NCI-H446 (cell line): ENCODE data around the gene XYLT1.

Experiments used
- DNase-seq, 2 experiments: peaks; one replicate each; lab custom pipeline; 2025; lab: John Stamatoyannopoulos, UW

XYLT1 gene

DNA sequence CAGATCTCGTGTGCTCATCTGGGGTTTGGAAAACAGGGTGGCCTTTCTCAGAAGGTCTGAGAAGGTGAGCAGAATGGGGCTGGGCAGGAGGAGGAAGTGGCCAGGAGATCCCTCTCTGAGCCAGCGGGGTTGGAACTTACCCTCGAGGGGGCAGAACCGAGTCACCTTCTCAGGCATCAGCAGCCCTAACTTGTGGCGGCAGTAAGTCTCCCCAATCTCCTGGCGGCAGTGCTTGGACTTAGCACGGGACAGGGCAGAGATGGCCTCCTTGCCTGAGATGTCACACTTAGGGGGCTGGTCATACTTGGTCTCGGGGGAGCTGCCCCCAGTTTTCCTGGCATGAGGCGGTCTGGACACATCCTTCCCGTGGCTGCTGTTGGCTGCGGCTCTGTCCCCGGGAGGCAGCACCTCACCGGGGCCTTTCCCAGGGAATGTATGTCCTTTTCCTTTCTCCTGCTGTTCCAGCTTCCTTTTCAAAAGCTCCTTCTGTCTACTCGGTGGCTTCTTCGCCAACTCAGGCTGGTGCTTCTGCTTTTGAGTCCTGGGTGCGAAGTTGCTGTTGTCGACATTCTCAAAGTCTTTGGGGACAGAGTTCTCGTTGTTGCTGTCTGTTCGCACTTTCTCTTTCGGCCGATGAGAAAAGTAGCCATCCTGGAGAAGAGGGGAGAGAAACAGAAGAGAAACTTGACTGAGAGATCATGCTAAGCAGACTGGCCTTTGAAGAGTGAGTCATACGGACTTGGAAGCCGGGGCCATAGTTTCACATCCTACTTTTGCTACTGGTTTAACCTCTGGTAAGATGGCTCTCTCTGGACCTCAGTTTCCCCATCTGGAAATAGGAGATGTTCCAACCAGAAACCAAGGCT is 211.7 kb downstream of the XYLT1 start:
- no peak for DNase-seq

DNA sequence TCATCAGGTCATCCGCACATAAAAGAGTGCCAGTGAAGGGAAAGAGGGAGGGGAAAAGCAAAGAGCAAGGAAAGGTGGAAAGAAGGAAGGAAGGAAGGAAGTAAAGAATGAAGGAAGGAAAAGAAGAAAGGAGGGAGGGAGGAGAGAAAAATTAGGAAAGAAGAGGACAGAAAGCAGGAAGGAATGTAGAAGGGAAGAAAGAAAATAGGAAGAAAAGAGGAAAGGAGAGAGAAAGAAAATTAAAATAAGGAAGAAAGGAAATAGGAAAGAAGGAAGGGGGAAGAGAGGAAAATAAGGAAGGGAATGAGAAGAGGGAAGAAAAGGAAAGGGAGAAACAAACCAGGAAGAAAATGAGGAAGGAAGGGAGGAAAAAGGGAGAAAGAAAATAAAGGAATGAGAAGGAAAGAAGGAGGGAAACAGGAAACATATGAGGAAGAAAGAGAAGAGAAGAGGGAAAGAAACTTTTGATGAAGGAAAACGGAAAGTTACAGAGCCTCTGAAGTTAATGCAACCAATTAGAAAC is 212.6 kb downstream of the XYLT1 start:
- no peak for DNase-seq

DNA sequence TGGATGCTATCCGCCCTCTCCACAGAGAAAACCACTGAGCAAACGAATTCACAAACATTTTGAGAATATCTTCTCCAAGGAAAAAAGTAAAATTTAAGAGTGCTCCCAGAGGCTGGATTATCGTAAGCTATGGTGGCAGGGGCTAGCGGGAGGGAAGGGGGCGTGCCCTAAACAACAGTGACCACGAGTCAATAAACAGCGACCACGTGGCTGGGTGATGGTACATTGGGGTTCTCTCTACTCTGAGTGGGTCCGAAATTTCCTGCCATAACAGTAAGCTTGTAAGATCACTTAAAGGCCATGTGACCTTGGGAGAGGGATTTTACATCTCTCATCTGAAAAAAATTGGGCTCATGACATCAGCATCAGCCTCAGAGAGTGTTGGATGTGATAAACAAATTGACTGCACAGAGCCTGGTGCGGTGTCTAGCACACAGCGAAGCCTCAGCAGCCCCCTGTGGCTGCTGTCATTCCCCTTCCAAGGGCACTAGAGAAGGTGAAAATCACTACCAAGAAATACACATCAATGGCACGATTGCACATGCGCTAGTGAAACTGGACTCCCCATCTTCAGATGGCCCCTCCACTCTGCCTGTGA is 213.2 kb downstream of the XYLT1 start:
- no peak for DNase-seq

DNA sequence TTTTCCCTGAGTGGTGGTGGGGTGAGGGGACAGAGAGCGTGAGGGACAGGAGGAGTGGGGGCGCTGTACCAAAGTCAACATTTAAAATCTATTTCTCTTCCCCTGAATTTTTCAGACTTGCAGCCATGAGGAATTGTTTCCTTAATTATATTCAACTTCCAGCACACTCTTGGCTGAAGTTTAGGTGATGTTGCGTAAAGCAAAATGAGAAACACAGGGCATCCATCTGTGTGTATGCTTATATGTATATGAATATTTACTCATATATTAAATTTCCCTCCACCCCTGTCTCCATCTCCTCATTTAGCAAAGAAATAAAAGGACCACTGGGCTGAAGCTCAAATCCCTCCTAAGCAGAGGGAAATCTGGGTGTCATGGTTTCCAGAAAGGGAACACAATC is 218.1 kb downstream of the XYLT1 start:
- DNase-seq: no peak

DNA sequence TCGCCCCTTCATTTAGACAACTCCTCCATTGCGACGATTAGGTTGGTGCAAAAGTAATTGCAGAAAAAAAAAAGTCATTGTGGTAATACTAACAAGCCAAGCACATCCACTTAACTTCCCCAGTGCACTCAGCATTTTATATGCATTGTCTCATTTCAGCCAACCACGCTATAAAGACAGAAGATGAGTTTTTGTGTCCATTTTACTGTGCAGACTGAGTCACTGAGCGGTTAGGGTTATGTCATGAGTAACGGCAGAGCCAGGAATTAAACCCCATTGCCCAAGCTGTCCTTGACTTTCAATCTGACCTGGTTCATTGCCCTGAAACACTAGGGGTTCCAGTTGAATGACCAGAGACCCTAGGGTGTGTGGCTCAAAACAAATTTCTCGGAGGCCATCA is 218.7 kb downstream of the XYLT1 start:
- DNase-seq: no peak

DNA sequence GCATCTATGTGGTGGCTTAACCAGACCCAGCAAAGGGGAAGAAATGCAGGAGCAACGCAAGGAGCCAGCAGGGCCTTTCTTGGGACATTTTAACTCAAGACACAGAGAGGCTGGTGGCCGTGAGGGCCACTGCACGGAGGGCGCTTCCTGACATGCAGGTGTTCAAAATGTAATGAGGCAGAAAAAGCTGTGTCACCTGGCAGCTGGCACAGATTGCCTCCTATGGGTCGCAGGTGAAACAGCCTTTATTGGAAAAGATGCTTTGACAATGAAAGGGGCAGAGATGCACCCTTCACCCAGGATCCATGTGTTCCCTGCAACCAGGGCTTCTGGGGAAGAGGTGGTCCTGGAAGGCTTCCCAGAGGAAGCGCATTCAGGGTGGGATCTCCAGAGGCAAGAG is 219.3 kb downstream of the XYLT1 start:
- no peak for DNase-seq

DNA sequence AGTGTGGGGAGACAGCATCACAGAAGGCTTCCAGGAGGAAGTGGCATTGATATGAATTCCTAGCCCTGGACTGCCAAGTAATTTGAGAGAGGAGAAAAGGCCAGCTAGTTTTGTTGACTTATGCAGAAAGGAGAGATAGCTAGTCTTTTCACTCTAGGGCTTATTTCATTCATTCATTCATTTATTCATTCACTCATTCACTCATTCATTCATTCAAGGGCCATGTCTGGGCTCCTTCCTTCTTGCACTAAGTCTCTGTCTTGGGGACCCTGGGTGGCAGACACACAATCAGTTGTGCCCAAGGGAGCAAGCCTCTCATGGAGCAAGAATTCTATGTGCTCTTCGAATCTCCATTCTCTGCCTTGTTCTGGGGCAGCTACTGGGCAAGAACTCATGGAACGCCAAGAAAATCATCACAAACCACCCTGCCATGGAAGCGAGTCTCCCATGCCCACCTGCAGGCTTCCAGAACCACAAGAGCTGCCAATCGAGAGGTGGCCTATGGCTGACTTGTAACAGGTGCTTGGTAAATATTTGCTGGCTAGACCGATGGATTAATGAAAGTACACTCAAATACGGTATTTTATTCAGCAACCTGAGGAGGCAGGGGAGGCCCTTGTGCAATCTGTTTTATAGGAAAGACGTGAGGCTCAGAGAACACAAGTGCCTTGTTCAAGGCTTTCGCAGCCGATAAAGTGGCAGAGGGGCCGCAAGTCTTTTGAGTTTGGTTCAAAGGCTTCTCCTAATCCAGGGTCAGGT is 223.6 kb downstream of the XYLT1 start:
- DNase-seq: no peak

DNA sequence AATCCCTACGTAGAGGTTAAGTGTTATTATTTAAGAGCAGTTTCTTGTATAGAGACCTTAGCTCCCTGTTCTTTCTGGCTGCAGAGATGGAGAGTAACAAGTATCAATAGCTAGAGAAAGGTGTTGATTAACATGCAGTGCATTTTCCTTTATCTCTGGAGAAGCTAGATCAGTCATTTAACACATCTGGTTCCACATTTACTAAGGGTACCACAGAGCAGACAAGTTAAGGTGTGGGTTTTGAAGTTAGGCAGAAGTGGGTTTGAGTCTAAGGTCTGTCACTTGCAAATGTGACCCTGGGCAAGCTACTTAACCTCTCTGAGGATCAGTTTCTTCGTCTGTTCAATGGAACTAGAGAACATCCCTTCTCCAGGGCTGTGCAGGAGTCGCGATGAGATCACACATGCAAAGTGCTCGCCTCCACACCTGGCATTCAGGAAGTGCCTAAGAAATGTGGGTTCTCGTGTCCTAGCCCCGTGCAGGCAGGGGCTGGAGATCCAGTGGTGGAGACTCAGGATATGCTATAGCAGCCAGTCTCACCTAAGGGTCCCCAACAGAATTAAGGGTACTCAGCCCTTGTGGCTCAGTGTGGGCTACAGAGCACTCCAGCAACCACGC is 224.4 kb downstream of the XYLT1 start:
- no peak for DNase-seq

DNA sequence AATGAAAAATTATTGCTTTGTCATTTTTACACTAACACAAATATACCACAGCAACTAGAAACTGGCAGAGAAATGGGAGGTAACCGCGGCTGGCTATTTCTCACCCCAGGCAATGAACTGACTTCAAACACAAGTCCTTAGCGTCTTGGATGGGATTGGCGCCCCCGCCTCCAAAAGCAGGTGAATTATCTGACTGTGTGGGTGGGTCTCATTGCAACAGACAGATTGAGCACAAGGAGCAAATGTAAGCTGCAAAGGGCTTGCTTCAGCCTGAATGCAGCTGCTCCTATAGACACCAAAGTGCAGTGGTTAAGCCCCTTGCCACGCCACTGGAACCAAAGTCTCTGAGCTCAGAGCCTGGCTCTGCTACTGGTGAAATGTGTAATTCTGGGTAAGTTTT is 225.0 kb downstream of the XYLT1 start:
- DNase-seq: no peak

DNA sequence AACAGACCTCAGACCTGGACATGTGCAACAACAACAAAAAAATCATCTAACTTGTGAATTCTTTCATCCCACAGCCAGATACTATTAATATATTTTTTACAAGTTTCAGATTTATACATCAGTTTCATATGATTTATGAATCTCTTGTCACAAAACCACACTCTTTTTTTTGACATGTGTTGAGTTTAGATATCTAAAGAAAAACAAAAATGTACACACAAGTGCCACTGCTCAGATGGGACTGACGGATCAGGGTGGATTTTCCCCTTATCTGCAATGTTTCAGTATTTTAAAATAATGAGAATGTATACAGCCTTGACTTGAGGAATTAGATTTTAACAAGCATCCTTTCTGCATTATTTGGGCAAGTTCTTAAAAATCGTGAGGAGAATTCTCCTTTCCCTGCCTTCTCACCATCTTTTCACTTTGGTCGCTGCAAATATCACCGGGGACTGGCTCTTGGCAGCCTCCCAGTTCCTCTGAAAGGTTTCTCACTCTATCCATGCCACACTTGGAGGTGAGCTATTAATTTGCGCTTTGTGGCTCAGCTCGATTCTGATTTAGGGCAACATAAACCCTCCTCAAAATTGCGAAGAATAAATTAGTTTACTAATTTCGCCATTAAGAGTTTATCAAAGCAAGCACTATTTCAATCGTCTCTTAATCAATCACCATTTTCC is 225.7 kb downstream of the XYLT1 start:
- no peak for DNase-seq

DNA sequence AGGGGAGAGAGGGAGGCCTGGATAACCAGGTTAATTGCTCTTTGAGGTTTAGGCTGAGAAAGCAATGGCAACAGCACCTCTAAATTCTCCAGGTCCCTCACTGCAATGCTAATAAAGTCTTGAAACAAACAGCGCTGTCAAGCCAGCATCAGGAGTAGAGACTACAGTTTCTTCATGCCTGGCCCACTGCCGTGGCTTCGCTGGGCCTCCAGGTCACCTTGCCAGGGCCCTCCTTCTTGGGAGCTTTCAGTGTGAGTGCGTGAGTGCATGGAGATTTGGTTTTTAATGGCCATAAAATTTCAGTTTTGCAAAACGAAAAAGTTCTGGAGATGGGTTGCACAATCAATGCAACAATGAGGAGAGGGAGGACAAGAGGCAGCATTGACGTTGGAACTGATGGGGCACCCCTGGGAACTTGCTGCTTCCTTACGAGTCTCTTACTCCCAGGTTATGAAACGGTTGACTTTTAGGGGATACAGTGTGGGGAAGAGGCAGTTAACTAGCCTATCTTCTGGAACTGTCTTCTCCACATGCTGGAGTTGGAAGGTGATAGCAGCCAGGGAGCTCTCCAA is 229.4 kb downstream of the XYLT1 start:
- no peak for DNase-seq

DNA sequence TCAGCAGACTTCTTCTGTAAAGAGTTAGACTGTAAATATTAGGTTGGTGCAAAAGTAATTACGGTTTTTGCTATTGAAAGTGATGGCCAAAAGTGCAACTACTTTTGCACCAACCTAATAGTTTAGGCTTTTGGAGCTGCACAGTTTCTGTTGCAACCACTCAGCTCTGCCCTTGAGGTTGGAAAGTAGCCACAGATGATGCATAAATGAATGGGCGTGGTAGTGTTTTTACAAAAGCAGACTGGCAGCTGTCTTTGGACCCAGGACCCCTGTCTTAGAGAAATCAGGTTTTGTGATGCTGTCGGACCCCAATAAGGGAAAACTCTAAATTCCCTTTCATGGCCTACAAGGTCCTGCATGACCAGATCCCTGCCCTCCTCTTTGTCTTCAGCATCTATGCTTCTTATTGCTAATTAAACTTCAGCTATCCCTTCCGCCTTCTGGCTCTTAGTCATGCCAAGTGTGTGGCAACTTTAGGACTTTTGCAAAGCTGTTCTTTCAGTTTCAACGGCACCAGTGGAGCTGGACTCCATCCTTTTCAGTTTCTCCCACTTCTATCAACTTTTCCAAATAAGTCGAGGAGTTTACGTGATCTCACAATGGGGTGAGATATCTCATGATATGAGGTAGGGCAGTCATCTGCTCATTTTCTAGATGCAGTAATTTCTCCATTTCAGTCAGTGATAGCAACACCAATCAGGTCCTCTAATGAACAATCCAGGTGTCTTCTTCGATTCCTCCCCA is 232.3 kb downstream of the XYLT1 start:
- DNase-seq: no peak

DNA sequence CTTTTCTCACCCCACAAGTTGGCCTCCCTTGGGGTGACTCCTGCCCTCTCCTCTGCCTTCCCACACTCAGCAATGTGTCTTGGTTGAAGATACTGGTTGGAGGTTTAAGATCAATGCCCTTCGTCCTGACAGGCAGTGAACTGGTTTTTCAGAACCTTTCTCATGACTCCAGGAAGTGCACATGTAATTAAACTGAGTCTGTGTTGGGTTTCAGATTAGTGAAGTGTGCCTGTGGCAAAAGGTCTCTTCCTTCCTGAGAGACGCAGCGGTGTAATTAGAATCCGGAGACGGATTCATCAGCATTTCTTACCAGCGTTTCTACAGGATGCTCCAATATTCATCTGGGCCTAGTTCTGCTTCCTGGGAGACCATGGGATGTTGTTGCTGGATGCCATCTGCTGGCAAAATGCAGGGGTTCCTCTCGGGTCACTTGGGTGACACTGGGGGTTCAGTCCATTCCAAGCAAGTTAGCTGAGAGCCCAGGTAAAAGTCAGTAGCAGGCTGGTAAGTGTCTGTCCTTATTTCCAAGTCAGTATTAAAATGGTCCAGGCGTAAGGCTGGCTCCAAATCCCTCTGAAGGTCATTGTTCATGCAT is 233.3 kb downstream of the XYLT1 start:
- no peak for DNase-seq

DNA sequence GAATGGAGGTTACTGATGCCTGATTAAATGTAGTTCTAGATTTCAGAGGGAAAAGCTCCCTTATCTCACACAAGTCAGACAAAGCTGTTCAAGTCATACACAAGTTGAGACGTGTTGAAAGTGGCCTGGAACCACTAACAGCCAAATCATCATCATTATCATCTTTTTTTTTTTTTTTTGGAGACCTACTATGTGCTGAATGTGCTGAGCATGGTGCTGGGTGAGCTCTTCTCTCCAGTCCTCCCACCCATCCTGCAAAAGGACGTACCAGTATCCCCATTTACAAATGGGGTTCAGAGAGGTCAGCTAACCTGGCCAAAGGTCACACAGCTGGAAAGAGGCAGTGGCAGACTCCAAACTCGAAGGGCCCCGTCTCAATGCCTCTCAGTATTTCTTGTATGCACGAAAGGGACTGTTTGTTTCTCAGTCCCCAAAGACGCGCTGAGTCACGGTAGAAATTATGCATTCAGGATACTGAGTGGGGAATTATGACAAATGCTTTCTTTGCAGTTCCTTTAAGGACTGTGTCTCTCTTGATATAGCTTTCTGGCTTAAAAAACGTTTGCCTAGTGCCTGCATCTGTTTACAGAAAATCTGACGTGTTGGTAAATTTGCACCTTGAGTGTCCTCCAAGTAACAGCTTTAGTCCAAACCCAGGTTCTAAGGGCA is 235.5 kb downstream of the XYLT1 start:
- no peak for DNase-seq

DNA sequence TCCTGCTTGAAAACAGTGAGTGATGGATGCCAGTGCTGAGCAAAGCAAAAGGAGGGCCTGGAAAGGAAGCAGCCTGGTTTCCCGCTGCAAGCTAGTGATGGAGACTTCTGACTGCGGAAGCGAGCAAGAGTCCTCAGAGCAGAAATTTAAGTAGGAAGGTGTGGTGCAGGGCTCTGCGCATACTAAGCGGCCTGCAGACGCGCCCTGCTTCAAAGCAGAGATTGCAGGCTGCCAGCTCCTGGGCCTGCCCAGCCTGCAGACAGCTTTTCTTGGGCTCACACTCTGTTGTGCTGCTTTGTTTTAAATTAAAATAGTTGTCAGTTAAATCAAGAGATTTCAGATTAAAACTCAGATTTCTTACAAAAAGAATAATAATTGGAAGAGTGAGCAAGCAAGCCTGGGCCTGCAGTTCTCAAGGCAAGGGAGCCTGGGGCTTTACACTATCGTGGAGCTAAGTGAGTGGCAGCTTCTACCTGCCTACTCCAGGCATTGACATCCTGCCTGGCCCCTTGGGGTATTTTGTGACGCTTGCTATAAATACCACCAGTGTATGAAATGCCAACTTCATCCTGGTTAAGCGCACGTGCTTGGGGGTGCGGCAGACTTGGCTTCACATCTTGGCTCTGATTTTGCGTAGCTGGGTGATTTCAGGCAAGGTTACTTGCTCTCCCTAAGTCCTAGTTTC is 237.3 kb downstream of the XYLT1 start:
- no peak for DNase-seq

DNA sequence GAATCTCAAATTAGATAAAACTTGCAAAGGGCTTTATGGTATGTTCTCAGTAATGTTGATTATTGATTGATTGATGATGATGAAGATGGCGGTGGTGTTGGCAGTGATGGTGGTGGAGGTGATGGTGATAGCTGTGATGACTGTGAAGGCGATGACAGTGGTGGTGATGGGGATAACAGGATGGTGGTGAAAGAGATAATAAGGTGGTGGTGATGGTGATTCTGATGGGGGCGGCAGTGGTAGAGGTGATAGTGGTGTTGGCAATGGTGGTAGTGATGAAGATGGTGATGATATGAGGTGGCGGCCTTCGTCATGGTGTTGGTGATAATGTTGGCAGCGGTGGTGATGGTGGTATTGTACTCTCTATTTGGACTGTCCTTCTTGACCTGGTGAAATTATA is 238.3 kb downstream of the XYLT1 start:
- no peak for DNase-seq

DNA sequence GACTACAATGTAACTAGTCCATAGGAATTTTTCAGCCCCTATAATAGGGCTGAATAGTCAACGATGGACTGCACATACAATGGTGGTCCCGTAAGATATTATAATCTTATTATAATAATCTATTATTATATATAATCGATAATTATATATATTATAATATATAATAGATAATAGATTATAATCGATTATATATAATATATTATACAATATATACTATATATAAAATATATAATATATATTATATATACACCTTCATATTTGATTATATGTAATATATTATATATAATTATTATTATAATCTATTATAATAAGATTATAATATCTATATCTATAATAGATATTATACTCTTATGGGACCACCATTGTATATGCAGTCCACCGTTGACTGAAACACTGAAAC is 238.8 kb downstream of the XYLT1 start:
- DNase-seq: no peak

DNA sequence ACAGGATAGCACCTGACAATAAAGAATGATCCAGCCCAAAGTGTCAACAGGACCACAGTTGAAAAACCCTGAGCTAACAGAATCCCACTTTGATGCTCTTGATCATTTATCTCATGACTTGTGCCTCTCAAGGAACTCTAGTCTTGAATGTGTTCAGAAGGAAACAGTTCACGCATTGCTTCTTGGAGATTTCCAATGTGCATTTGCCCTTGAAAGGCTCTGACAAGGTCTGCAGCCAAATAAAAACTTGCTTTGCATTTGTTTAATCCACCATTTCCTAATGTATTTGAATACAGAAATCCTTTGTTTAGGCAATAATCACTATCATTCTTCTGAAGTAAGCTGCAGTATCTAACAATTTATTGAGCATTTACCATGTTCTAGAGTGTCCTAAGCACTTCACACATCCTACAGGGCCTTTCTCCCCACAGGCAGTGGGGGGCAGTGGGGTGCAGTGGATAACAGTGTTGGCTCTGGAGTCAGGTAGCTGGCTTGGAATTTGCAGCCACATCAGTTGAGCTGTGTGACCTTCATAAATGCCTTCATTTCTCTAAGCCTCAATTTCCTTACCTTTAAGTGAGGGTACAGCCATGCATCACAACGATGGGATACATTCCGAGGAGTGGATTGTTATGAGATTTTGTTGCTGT is 239.7 kb downstream of the XYLT1 start:
- DNase-seq: no peak

DNA sequence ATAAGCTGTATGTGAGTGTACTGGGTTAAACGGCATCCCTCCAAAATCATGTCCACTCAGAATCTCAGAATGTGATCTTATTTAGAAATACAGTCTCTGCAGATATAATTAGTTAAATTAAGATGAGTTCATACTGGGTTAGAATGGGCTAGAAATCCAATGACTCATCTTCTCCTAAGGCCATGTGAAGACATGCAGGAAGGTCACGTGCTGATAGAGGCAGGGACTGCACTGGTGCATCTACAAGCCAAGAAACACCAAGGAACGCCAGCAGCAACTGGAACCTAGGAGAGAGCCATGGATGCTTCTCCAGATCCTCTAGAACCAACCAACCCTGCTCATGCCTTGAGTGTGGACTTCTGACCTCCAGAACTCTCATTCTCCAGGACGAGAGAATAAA is 241.0 kb downstream of the XYLT1 start:
- no peak for DNase-seq
